PC-9 (cell line): ENCODE results near the gene TMEM132D. TPM values are rescaled to one million over a fixed set of nuclear protein-coding genes. Genes with fewer than 3 reads are reported as not detected.

Experiments
- BruUV-seq: library from RNA; stranded (reverse); fragments of 400-500 nt; replicated peaks from 2 replicates; lab custom pipeline; 2021; lab: Mats Ljungman, UMichigan
- CTCF ChIA-PET: fragments of 300-600 bp; sonication (Branson Sonifier 250); formaldehyde crosslinking; loops from one replicate; lab custom pipeline; 2022; ENCODE audit warnings: antibody characterized with exemption; lab: Charles Lee
- POLR2A ChIA-PET: fragments of 300-600 bp; sonication (Branson Sonifier 250); formaldehyde crosslinking; loops from one replicate; lab custom pipeline; 2022; ENCODE audit warnings: antibody characterized with exemption; ENCODE audit not compliant: unreplicated experiment; lab: Charles Lee
- DNase-seq, 2 experiments: peaks; one replicate each; pipeline versions ENCODE4 v3.0.0 to v3.0.0-alpha.2; 2015 to 2022; ENCODE audit warnings: mixed read lengths in 1 of 2
- H2AFZ ChIP-seq: fragments of 200-600 bp; sonication (generic); 2 replicates; pipeline ENCODE4 v1.8.1; 2017; ENCODE audit warnings: antibody characterized with exemption
- H3F3A ChIP-seq: fragments of 200-600 bp; sonication (generic); 2 replicates; pipeline ENCODE4 v1.8.1; 2017; ENCODE audit warnings: antibody characterized with exemption, mild to moderate bottlenecking, low read depth; ENCODE audit not compliant: insufficient read depth
- H3K27ac ChIP-seq: fragments of 200-600 bp; sonication (generic); 2 replicates; pipeline ENCODE4 v1.6.1; 2016; ENCODE audit warnings: mixed run types
- H3K27me3 ChIP-seq: fragments of 200-600 bp; sonication (generic); 2 replicates; pipeline ENCODE4 v1.6.1; 2016; ENCODE audit warnings: low read depth, mixed run types; ENCODE audit not compliant: insufficient read depth
- H3K36me3 ChIP-seq: fragments of 200-600 bp; sonication (generic); 2 replicates; pipeline ENCODE4 v1.6.1; 2016; ENCODE audit warnings: low read depth, mixed run types
- H3K4me1 ChIP-seq: fragments of 200-600 bp; sonication (generic); replicated peaks from 2 replicates; pipeline ENCODE4 v1.6.1; 2016; ENCODE audit warnings: mixed run types; ENCODE audit not compliant: insufficient read depth
- H3K4me2 ChIP-seq: fragments of 200-600 bp; sonication (generic); 2 replicates; pipeline ENCODE4 v1.6.1; 2017; ENCODE audit warnings: mixed run types
- H3K4me3 ChIP-seq: fragments of 200-600 bp; sonication (generic); 2 replicates; pipeline ENCODE4 v1.6.1; 2016; ENCODE audit warnings: mixed run types
- H3K79me2 ChIP-seq: fragments of 200-600 bp; sonication (generic); 2 replicates; pipeline ENCODE4 v1.6.1; 2017; ENCODE audit warnings: low read depth, mixed run types
- H3K9me2 ChIP-seq: fragments of 200-600 bp; sonication (generic); 2 replicates; pipeline ENCODE4 v1.8.1; 2017; ENCODE audit warnings: mild to moderate bottlenecking; ENCODE audit not compliant: insufficient read depth
- H3K9me3 ChIP-seq: fragments of 200-600 bp; sonication (generic); 2 replicates; pipeline ENCODE4 v1.8.1; 2016; ENCODE audit warnings: low read depth; ENCODE audit not compliant: insufficient read depth
- H4K20me1 ChIP-seq: fragments of 200-600 bp; sonication (generic); 2 replicates; pipeline ENCODE4 v1.8.1; 2017; ENCODE audit not compliant: insufficient read depth
- CTCF ChIP-seq: fragments of 200-600 bp; sonication (generic); conservative IDR thresholded peaks from 2 replicates; pipeline ENCODE4 v1.6.1; 2017; ENCODE audit warnings: mixed run types, antibody characterized with exemption, mild to moderate bottlenecking, moderate library complexity
- EZH2 ChIP-seq: fragments of 200-600 bp; sonication (generic); IDR thresholded peaks from 2 replicates; pipeline ENCODE4 v1.8.0; 2017; ENCODE audit warnings: antibody characterized with exemption, low read depth
- intact Hi-C: fragments of 100-400 bp; cut with micrococcal nuclease; formaldehyde crosslinking; loops from one replicate; pipeline ENCODE4 v1.10.0; 2022; ENCODE audit not compliant: unreplicated experiment
- total RNA-seq: library from RNA; stranded (reverse); gene quantifications from 2 replicates; pipeline ENCODE4 v1.2.3, GENCODE V29; 2021

The TMEM132D gene
- total RNA-seq, 1 experiment from 2014 or later: not detected

GRCh38 chr12:129847063-129847462 lies 56.8 kb downstream of the TMEM132D start:
- Histone ChIP-seq H3K4me1 (no peaks in the 10 kb centered on the region), H3K4me3 (no peak overlapping the region), H3K9me3 (no peaks in the 10 kb centered on the region), H4K20me1 (no peaks in the 10 kb centered on the region), H2AFZ (no peak overlapping the region), H3K9me2 (no peaks in the 10 kb centered on the region), H3F3A (no peaks in the 10 kb centered on the region), H3K27ac (no peak overlapping the region), H3K27me3 (peaks cover 10% of the 10 kb centered on the region), H3K36me3 (no peaks in the 10 kb centered on the region), H3K4me2 (no peak overlapping the region), H3K79me2 (no peaks in the 10 kb centered on the region)
- intact Hi-C loops: no loop called here
- BruUV-seq: no TSS peak
- ChIA-PET POLR2A (no interaction called here), CTCF (no interaction called here)
- DNase-seq: no peak
- TF ChIP-seq CTCF: no peak
- TF ChIP-seq EZH2: no peak

- H3K4me3 ChIP-seq: no peak overlapping the region
- H3K9me2 ChIP-seq: no peaks in the 10 kb centered on the region
- H3K79me2 ChIP-seq: no peaks in the 10 kb centered on the region
- no peaks in the 10 kb centered on the region for H3K9me3 ChIP-seq
- H4K20me1 ChIP-seq: no peaks in the 10 kb centered on the region
- no peaks in the 10 kb centered on the region for H3K36me3 ChIP-seq
- H3K4me2 ChIP-seq: no peak overlapping the region
- no peak for DNase-seq
- H2AFZ ChIP-seq: no peak overlapping the region
- ChIA-PET CTCF (no interaction called here), POLR2A (no interaction called here)
- no peak overlapping the region for H3K27ac ChIP-seq
- no peak for TF ChIP-seq CTCF
- no peak for TF ChIP-seq EZH2
- BruUV-seq: no TSS peak
- H3K4me1 ChIP-seq: no peaks in the 10 kb centered on the region
- no peaks in the 10 kb centered on the region for H3F3A ChIP-seq
- intact Hi-C loops: no loop called here
- peaks cover 26% of the 10 kb centered on the region for H3K27me3 ChIP-seq
Observed at GRCh38 chr12:129844662-129845220, 59.1 kb downstream of the TMEM132D start.

- Histone ChIP-seq H3K27me3 (peaks cover 42% of the 10 kb centered on the region), H3K27ac (no peak overlapping the region), H3K36me3 (no peaks in the 10 kb centered on the region), H2AFZ (no peak overlapping the region), H3K9me3 (no peaks in the 10 kb centered on the region), H3K4me2 (no peak overlapping the region), H3K79me2 (no peaks in the 10 kb centered on the region), H3K4me1 (no peaks in the 10 kb centered on the region), H3K9me2 (no peaks in the 10 kb centered on the region), H3F3A (no peaks in the 10 kb centered on the region), H4K20me1 (no peaks in the 10 kb centered on the region), H3K4me3 (no peak overlapping the region)
- no peak for DNase-seq
- TF ChIP-seq CTCF (no peak), EZH2 (no peak)
- ChIA-PET CTCF (no interaction called here), POLR2A (no interaction called here)
- BruUV-seq: no TSS peak
- intact Hi-C loops: no loop called here
Observed at GRCh38 chr12:129841251-129841650, 62.6 kb downstream of the TMEM132D start.
